ENCODE results near the gene PLEKHB1.
"Not testable (repeated sequence)": the region's sequence is repeated elsewhere in the genome, so short reads cannot be mapped to it uniquely, and the experiment has no call there.

The PLEKHB1 gene

DNA sequence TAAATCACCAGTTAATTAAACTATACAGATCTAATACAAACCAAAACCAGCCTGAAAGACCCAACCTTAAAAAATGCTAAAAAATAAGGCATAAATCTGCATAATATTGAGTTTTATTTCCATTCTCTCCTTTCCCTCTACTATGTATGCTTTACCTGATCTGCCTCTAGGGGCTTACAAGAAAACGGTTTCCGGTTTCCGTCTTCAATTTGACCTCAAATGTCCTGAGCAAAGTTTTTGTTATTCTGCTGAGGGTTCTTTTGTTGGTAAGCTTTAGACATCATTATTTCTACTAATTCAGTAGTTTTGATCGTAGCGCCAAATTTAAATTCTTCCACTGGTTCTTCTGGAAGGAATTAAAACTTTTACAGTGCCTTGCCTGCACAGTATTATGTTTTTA, 30.2 kb downstream of the PLEKHB1 start:
- not testable (repeated sequence) for DNase-seq (ENCODE audit: low read depth in 2 of 2)

DNA sequence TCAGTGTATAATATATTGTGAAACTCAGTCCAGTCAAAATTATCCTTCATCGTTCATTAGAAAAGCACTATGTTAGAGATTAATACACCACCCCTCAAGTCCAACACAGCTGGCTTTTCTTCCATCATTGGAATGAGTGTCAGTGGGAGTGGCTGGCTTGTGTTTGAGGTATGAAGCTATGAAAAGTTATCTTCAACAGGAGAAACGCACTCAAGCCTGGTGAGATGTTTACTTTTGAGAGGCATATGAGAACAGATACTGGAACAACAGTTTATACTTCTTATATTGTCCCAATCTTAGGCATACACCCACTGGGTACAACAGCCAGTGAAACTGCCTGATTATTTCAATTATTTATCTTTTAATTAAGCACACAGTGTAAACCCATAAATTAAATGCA, 34.3 kb downstream of the PLEKHB1 start:
- no peak for DNase-seq (ENCODE audit: low read depth in 2 of 2)

DNA sequence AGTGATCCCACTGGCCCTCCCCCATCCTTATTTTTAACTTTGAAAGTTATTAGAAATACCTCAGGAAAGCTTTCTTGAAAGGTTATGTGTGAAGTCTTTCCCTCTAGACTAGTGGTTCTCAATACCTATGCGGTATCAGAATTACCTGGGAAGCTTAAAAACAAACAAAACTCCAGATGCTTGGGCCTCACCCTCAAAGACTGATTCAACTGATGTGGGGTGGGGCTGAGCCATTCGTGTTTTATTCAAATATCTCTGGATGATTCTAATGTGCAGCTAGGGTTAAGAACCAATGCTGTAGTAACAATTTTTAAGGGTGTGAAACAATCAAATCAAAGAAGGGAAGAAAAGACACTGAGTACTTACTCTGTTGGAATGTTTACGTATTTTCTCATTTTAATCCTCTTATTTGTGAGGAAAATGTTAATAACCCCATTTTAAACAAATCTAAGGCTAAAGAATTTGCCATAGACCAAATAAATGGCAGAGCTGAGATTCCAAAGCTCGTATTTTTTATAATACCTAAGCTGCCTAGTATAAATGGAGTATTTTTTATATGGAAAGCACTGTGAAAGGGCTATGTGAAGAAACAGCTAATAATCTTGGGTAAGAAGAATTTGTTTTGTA, 47.6 kb downstream of the PLEKHB1 start:
- DNase-seq (ENCODE audit: low read depth in 2 of 2): no peak

DNA sequence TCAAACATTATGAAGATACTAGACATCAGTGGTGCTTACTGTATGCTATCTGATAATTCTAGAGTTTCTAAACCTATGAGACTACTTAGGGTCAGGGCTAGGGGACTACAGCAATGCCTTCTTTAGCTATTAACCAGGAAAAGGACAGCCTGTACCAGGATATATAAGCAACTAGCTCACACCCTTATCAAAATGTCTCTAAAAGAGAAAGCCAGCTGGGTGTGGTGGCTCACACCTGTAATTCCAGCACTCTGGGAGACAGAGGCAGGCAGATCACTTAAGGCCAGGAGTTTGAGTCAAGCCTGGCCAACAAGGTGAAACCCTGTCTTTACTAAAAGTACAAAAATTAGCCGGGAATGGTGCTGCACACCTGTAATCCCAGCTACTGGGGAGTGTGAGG, 58.7 kb downstream of the PLEKHB1 start:
- no peak for DNase-seq (ENCODE audit: low read depth in 2 of 2)

DNA sequence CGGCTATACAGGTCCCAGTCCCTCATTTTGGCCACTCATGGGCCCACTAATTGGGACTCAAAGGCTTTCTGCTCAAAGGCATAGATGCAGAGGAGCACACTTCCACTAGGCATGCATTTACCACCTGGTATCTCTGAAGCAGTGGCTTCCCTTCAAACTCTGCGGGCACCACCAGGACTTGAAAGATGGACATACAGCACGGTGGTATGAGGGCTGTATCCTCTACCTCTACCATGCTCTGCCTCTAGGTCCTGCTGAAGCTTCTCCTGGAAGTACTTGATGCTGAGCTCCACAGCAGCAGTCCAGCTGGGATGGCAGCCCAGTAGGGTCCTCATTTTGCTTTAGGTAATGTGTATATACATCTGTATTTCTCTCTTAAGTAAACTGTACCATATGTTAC, 64.6 kb downstream of the PLEKHB1 start:
- DNase-seq (ENCODE audit: low read depth in 2 of 2): no peak

Data from stimulated activated CD4-positive, alpha-beta T cell treated with anti-CD3 and anti-CD28 coated beads, Interleukin-4, amount 100 ng/mL, for 48 hours (primary cell).